ENCODE measurements around the gene TCP11L2. TPM values are rescaled to one million over a fixed set of nuclear protein-coding genes. Genes with fewer than 3 reads are reported as not detected.
A peak's percentile ranks its signal among the peaks of the same experiment; 100 is the strongest.

TCP11L2 gene
- total and polyA plus RNA-seq, 8 donors = 3.5 to 24.4 (median 11.0) TPM

GRCh38 chr12:106303202-106303820 is 778 bp downstream of the TCP11L2 start:
- Histone ChIP-seq H3K27me3 (no peaks in the 10 kb centered on the region), H3K36me3 (no peaks in the 10 kb centered on the region), H3K9me3 (no peaks in the 10 kb centered on the region), H3K4me1 (peaks cover 0 to 20% (median 6%) of the 10 kb centered on the region in 3 donors), H3K27ac (peak overlapping the region; percentile 94 to 98 (median 94)), H3K4me3 (peak overlapping the region; percentile 82 to 96 (median 90))
- FAIRE-seq (no peak), DNase-seq (peak; percentile 81 to 95 (median 89)), ATAC-seq (peak; percentile 73 to 82 (median 81))
- TF ChIP-seq, protein P1, sequence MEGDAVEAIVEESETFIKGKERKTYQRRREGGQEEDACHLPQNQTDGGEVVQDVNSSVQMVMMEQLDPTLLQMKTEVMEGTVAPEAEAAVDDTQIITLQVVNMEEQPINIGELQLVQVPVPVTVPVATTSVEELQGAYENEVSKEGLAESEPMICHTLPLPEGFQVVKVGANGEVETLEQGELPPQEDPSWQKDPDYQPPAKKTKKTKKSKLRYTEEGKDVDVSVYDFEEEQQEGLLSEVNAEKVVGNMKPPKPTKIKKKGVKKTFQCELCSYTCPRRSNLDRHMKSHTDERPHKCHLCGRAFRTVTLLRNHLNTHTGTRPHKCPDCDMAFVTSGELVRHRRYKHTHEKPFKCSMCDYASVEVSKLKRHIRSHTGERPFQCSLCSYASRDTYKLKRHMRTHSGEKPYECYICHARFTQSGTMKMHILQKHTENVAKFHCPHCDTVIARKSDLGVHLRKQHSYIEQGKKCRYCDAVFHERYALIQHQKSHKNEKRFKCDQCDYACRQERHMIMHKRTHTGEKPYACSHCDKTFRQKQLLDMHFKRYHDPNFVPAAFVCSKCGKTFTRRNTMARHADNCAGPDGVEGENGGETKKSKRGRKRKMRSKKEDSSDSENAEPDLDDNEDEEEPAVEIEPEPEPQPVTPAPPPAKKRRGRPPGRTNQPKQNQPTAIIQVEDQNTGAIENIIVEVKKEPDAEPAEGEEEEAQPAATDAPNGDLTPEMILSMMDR (IDR thresholded peaks at IDR 0.05) = no peak
- intact Hi-C loops (cut with DNase I) = no loop called here
- 2% methylated on average over 24 to 28 of the region's 28 CpGs for WGBS, 2 donors

- intact Hi-C loops (cut with DNase I) = no loop called here
- FAIRE-seq (no peak), DNase-seq (no peak), ATAC-seq (no peak)
- TF ChIP-seq, protein P1 (IDR thresholded peaks at IDR 0.05) = no peak
- no peaks in the 10 kb centered on the region for H3K27me3 ChIP-seq
- peak overlapping the region in 2 of 4 donors; percentile 94 to 95 for H3K27ac ChIP-seq
- H3K4me1 ChIP-seq = peaks cover 0 to 20% (median 6%) of the 10 kb centered on the region in 3 donors
- 43 to 49% methylated on average over 5 of the region's 5 CpGs for WGBS, 2 donors
- H3K36me3 ChIP-seq = no peaks in the 10 kb centered on the region
- no peaks in the 10 kb centered on the region for H3K9me3 ChIP-seq
- peak overlapping the region in 2 of 4 donors; percentile 91 to 96 for H3K4me3 ChIP-seq
Observed at GRCh38 chr12:106304001-106304421, 1.5 kb downstream of the TCP11L2 start.

DNA sequence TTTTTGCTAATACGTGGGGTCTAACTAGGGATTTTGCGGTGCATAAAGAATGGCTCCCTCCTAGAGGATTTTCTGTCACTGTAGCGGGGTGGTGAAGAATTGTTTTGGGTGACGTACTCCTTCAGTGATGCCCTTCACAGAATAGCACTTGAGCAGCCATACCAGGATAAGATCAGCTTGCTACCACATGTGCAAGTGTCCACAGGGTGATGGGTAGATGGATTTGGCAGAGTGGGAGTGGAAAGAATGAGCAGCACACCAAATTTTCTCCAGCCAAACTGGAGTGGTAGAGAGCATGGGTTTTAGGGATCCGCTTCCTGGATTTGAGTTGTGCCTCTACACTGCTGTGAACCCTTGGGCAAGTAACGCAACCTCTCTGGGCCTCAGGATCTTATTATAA is 2.3 kb downstream of the TCP11L2 start:
- DNase-seq = no peak
- 90 to 96% methylated on average over 6 of the region's 6 CpGs for WGBS, 2 donors
- intact Hi-C loops (cut with DNase I) = no loop called here
- no peaks in the 10 kb centered on the region for H3K27me3 ChIP-seq
- TF ChIP-seq, protein P1 (IDR thresholded peaks at IDR 0.05) = no peak
- no peaks in the 10 kb centered on the region for H3K9me3 ChIP-seq
- H3K36me3 ChIP-seq = no peaks in the 10 kb centered on the region
- no peak for FAIRE-seq
- peaks cover 0 to 23% (median 12%) of the 10 kb centered on the region in 3 donors for H3K4me1 ChIP-seq
- no peak for ATAC-seq
- no peak overlapping the region for H3K4me3 ChIP-seq
- no peak overlapping the region for H3K27ac ChIP-seq

DNA sequence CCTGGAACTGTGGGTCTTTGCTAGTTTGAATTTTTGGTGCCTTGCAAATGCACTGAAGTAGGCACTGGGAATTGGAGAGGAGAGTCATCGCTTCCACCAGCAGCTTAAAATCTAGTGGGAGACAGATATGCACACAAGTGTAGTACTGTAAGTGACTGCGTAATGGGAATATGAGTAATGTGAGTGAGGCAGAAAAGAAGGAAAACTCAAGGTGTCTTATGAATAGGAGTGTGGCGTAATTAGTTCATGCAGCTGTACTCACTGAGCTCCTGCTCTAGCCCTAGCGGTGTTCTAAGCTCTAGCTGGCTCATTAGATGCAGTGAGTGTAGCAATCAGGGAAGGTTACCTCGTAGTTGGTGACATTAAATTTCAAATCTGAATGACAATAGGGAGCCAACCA is 2.8 kb downstream of the TCP11L2 start:
- DNase-seq (no peak), ATAC-seq (no peak), FAIRE-seq (no peak)
- Histone ChIP-seq H3K4me1 (peaks cover 0 to 25% (median 13%) of the 10 kb centered on the region in 3 donors), H3K27me3 (no peaks in the 10 kb centered on the region), H3K9me3 (no peaks in the 10 kb centered on the region), H3K4me3 (no peak overlapping the region), H3K36me3 (no peaks in the 10 kb centered on the region), H3K27ac (no peak overlapping the region)
- TF ChIP-seq, protein P1 (IDR thresholded peaks at IDR 0.05) = no peak
- intact Hi-C loops (cut with DNase I) = no loop called here
- WGBS, 2 donors = 81 to 84% methylated on average over 5 of the region's 5 CpGs

- H3K36me3 ChIP-seq = no peaks in the 10 kb centered on the region
- no peaks in the 10 kb centered on the region for H3K9me3 ChIP-seq
- DNase-seq (no peak), ATAC-seq (no peak), FAIRE-seq (no peak)
- TF ChIP-seq, protein P1 (IDR thresholded peaks at IDR 0.05) = no peak
- WGBS, 2 donors = 64 to 66% methylated on average over 1 of the region's 1 CpG
- H3K4me1 ChIP-seq = peaks cover 0 to 13% (median 12%) of the 10 kb centered on the region in 3 donors
- no peak overlapping the region for H3K27ac ChIP-seq
- H3K27me3 ChIP-seq = no peaks in the 10 kb centered on the region
- no peak overlapping the region for H3K4me3 ChIP-seq
- intact Hi-C loops (cut with DNase I) = no loop called here
Observed at GRCh38 chr12:106307181-106307580, 4.6 kb downstream of the TCP11L2 start.
